Hematopoietic multipotent progenitor cell treated with erythropoietin and hydrocortisone succinate and interleukin-3 and kit ligand, for 6 days (in vitro differentiated cells): ENCODE results near the gene CRPPA.
"Not testable (repeated sequence)": the region's sequence is repeated elsewhere in the genome, so short reads cannot be mapped to it uniquely, and the experiment has no call there.

ENCODE experiments used
- DNase-seq: peaks from one replicate; pipeline ENCODE4 v3.0.0-alpha.2; 2015

The CRPPA gene

DNA sequence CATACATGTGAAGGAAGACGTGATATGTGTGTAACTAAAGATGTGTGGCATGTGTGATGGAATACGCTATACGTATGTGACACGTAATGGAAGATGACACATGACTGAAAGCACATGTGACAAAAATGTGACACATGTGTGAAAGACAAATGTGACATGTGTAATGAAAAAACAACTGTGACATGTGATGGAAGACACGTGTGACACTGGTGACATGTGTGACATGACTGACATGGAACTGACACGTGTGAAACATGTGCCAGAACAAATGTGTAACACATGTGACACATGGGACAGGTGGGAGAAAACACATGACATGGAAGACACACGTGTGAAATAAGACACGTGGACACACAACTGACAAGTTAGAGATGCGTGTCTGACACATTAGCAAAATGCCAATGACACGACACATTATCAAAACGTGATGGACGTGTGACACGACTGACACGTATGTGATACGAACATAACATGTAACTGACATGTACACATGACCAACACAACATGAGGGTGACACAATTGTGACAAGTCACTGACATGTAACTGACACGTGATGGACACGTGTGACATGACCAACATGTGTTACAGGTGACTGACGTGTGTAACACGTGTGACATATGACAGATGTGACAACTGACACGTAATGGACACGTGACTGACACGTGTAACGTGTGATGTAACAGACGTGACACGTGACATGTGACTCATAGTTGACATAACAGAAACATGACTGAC is 24.4 kb downstream of the CRPPA start:
- no peak for DNase-seq

DNA sequence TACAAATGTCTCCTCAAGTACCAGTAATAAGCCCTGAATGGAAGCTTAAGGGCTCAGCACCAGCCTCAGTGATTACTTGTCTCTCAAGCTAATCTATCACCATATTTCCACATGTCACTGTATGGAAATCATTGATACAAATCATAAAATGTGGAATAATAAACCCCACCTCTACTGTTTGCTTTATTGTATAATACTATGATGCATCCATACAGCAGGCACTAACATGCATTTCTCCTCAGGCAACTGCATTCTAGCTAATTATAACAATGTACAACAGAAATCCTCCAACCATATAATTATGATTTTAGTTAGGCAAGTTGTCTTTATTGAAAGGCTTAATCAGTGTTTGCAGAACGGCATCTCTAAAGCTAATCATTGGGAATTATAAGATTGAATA is 26.2 kb downstream of the CRPPA start:
- DNase-seq, result no peak

- DNase-seq, result no peak
These were observed 27.4 kb downstream of the CRPPA start for GRCh38 chr7:16393862-16394422.

DNA sequence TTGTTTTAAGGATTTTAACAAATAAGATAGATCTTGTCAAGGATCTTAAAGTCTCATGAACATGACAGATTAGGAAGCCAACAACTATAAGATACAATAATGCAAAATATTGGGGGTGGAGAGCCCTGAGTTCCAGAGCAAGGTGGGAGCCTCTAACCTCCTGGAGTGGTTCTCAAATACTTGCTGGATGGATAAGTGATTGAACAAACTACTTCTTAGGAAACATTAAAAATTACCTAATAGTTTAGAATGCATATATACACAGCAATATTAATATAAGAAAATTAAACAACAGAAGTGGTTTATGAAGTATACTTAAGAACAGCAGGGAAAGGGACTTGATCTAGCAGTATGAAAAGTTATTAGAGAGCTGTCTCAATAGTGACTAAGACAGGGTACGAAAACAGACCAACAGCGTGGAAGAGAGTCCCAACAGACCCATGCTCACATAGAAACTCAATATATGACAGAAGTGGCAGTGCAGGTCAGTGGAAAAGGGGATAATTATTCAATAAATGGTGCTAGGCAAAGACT is 28.3 kb downstream of the CRPPA start:
- no peak for DNase-seq

GRCh38 chr7:16383786-16384185 is 37.6 kb downstream of the CRPPA start:
- not testable (repeated sequence) for DNase-seq

DNA sequence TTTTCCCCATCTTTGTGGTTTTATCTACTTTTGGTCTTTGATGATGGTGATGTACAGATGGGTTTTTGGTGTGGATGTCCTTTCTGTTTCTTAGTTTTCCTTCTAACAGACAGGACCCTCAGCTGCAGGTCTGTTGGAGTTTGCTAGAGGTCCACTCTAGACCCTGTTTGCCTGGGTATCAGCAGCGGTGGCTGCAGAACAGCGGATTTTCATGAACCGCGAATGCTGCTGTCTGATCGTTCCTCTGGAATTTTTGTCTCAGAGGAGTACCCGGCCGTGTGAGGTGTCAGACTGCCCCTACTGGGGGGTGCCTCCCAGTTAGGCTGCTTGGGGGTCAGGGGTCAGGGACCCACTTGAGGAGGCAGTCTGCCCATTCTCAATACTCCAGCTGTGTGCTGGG is 38.2 kb downstream of the CRPPA start:
- DNase-seq, result not testable (repeated sequence)
